HG03139 (cell line): Measurements from ENCODE around the gene S100Z.
"Not testable (repeated sequence)": the region's sequence is repeated elsewhere in the genome, so short reads cannot be mapped to it uniquely, and the experiment has no call there.

Source experiments
- ATAC-seq: cut with Tn5 transposase; IDR thresholded peaks from one replicate; pipeline ENCODE4 v1.9.1; 2021; ENCODE audit not compliant: unreplicated experiment

S100Z gene

DNA sequence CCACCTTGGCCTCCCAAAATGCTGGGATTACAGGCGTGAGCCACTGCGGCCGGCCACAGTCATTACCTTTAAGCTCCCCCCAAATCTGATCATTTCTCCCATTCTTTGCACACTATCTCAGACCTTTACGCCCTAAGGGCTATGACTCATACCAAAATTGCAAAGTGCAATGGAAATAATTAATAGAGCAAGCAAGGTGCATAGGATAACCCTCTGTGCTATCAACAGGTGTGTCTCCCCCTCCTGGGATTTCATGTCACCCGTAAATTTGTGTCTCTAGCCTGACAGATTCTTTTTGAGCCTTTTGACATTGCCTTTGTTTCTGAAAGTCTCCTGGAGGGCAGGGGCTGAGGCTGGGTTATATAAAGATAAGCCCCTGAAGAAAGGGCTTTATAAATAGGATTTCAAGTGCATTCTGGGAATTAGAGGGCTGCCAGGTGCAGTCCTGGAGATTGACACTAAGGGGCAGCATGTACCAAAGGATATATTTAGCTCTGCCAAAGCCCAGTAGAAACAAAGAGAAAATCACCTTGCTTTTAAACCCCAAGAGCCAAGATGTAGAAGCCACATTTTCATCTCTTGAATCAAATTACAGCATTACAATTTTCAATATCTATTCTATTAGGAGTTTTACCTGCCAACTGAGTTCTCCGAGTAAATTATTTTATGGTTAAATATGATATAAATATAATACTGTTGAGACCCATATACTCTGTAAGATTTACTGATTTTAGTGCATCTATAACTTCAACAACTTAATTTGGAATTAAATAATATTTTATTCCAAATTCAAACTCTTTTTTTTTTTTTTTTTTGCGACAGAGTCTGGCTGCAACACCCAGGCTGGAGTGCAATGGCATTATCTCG, 18.2 kb downstream of the S100Z start:
- no peak for ATAC-seq

DNA sequence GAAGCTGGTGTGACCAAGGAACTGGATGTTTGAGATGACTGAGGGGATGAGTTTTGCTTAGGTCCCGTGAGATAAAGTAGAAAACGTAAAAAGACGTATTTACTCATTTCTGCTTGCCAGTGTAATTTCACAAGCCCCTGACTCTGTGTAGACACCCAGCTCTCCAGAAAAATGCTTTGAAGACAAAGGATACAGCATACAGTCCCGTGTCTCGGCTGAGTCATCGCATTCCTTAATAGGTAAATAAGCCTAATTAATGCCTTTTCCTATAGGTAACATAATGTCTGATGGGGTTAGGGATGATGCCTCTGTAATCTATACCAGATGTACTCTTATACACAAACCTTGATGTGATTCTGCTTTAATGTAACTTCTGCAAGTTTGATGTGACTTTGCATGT, 20.2 kb downstream of the S100Z start:
- no peak for ATAC-seq

- no peak for ATAC-seq
These were observed 24.3 kb downstream of the S100Z start for GRCh38 chr5:76874088-76874581.

- ATAC-seq: no peak
These were observed 39.0 kb downstream of the S100Z start for GRCh38 chr5:76888733-76889300.

- no peak for ATAC-seq
These were observed 43.5 kb downstream of the S100Z start for GRCh38 chr5:76893294-76893693.

DNA sequence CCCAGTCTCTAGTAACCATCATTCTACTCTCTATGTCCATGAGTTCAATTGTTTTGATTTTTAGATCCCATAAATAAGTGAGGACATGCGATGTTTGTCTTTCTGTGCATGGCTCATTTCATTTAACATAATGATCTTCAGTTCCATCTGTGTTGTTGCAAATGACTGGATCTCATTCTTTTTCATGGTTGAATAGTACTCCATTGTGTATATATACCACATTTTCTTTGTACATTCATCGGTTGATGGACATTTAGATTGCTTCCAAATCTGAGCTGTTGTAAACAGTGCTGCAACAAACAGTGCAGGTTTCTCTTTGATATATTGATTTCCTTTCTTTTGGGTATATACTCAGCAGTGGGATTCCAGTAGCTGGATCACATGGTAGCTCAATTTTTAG, 46.4 kb downstream of the S100Z start:
- ATAC-seq: no peak

DNA sequence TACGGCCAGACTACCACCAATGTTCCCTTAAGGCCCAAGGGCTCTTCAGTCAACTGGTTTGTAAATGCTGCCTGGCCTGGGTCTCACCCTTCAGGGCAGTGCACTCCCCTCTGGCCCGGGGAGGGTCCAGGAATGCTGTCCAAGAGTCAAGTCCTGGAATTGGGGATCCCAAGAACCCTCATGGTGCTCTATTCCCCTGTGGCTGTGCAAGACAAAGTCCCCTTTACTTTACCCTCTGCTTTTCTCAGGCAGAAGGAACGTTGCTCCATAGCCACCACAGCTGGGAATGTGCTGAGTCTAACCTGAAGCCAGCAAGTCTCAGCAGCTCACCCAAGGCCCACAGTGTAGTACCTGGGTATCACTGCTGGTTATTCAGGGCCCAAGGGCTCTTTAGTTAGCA, 51.7 kb downstream of the S100Z start:
- no peak for ATAC-seq

DNA sequence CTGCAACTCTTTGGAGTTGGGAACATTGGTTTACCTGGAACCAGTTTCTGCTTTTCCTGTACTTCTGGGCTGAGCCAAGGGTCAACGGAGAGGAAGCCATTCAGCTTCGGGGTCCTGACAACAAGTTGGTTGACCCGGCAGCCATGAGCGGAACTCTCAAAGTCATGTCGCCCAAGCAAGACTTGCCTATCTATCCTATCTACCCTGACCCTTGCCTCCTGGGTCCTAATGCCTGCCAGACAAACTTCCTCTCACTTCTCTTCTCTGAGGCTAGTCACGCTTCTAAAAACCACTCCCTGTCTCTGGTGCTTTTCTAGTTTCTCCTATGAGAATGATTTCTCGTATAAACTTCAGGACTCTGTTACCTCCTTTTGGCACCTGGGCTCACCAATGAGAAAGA, 58.4 kb downstream of the S100Z start:
- no peak for ATAC-seq

- not testable (repeated sequence) for ATAC-seq
These were observed 60.6 kb downstream of the S100Z start for GRCh38 chr5:76910344-76910933.

DNA sequence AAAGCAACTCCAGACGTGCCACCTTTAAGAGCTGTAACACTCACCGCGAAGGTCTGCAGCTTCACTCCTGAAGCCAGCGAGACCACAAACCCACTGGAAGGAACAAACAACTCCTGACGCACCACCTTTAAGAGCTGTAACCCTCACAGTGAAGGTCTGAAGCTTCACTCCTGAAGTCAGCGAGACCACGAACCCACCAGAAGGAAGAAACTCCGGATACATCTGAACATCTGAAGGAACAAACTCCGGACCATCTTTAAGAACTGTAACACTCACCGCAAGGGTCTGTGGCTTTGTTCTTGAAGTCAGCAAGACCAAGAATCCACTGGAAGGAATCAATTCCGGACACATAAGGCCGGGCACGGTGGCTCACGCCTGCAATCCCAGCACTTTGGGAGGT, 64.9 kb downstream of the S100Z start:
- ATAC-seq: not testable (repeated sequence)

- ATAC-seq: no peak
These were observed 68.7 kb downstream of the S100Z start for GRCh38 chr5:76918539-76918938.

- no peak for ATAC-seq
These were observed 70.7 kb downstream of the S100Z start for GRCh38 chr5:76920491-76920890.

- ATAC-seq: no peak
These were observed 76.7 kb downstream of the S100Z start for GRCh38 chr5:76926329-76927105.

- ATAC-seq: no peak
These were observed 78.1 kb downstream of the S100Z start for GRCh38 chr5:76927961-76928360.

DNA sequence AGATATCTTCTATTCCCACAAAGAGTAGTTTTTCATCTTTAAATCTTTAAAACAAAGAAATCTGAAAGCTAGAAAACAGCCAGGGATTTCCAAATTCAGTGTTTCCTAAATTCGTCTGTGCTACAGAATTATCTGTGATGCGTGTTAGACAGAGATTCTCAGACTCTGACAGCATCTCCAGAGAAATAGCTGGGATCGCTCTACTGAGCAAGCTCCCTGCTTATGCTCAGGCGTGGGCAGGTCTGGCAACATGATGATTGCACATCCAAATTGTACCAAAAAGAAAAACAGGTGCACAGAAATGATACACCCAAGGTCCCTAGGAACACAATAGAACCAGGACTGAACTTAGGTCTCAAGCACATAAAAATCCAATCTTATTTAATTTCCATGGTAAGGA, 80.3 kb downstream of the S100Z start:
- no peak for ATAC-seq

GRCh38 chr5:76938177-76938576, 88.4 kb downstream of the S100Z start:
- no peak for ATAC-seq

DNA sequence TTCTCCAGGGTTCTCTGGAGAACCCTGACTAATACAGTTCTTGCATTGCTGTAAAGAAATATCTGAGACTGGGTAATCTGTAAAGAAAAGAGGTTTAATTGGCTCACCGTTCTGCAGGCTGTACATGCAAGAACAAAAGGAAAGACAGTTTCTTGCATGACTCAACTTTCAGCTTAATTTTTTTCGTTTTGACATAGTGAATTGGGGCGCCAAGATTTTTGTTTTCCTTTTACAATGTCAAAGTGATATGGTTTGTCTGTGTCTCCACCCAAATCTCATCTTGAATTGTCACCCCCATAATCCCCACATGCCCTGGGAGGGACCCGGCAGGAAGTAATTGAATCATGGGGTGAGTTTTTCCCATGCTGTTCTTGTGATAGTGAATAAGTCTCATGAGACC, 91.2 kb downstream of the S100Z start:
- no peak for ATAC-seq

GRCh38 chr5:76941442-76941841, 91.6 kb downstream of the S100Z start:
- no peak for ATAC-seq

GRCh38 chr5:76942581-76942980, 92.8 kb downstream of the S100Z start:
- ATAC-seq: no peak

GRCh38 chr5:76943006-76943405, 93.2 kb downstream of the S100Z start:
- no peak for ATAC-seq

DNA sequence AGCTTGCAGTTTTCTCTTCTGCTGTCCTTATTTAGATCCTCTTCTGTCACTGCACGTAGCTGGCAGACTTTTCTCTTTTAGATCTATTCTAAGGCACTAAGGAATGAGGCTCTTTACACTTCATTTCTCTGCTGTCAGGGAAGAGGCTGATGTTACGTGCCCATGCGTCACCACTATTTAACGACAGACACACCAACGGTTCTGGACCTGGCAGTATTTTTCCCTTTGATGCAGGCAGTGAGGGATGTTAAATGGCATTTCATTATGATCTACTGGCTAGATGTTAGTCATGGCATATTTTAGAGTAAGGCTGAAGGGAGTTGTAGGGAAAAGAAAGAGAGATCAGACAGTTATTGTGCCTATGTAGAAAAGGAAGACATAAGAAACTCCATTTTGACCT, 94.8 kb downstream of the S100Z start:
- no peak for ATAC-seq
